GM18508 (cell line): ENCODE measurements around the gene SPACA5.
"Not testable (repeated sequence)": the region's sequence is repeated elsewhere in the genome, so short reads cannot be mapped to it uniquely, and the experiment has no call there.

Experiments
- ATAC-seq: cut with Tn5 transposase; IDR thresholded peaks from one replicate; pipeline ENCODE4 v1.9.1; 2021; ENCODE audit warnings: moderate number of reproducible peaks; ENCODE audit not compliant: insufficient read depth, unreplicated experiment

The SPACA5 gene

DNA sequence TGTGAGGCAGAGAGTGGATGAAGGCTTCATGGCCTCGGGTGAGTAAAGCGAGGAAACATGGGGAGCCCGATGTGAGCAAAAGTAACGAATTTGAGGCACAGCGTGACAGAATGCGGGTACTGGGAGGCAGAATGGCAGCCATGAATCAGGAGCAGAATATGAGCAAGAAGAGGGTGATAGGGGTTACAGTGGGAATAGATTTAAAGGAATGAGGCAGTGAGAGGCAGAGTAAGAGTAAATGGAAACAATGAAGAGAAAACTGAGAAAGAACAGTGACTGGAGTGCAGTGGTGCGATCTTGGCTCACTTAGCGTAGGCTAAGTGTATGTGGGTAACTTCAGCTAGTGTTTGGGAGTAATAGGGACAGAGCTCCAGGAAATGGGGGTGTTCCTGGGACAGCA is at the start of gene SPACA5:
Gene SPACA5, plus strand, starts transcription at position 301 of the 400 bp plus-strand sequence. CDS start 815 bp downstream, outside the sequence.
- ATAC-seq: not testable (repeated sequence)

GRCh38 chrX:47958206-47958605 is 48.6 kb upstream of the SPACA5 start:
- ATAC-seq: not testable (repeated sequence)

- no peak for ATAC-seq
These were observed 47.9 kb upstream of the SPACA5 start for GRCh38 chrX:47958761-47959342.

- ATAC-seq: no peak
These were observed 46.4 kb upstream of the SPACA5 start for GRCh38 chrX:47960406-47960805.

- not testable (repeated sequence) for ATAC-seq
These were observed 45.0 kb upstream of the SPACA5 start for GRCh38 chrX:47961830-47962229.

GRCh38 chrX:47965526-47965925 is 41.3 kb upstream of the SPACA5 start:
- not testable (repeated sequence) for ATAC-seq

GRCh38 chrX:47973235-47973634 is 33.6 kb upstream of the SPACA5 start:
- no peak for ATAC-seq

- no peak for ATAC-seq
These were observed 30.3 kb upstream of the SPACA5 start for GRCh38 chrX:47976254-47977151.

GRCh38 chrX:47991263-47992094 is 15.3 kb upstream of the SPACA5 start:
- no peak for ATAC-seq

GRCh38 chrX:47992095-47992380 is 14.8 kb upstream of the SPACA5 start:
- ATAC-seq: no peak

GRCh38 chrX:47992669-47993068 is 14.1 kb upstream of the SPACA5 start:
- no peak for ATAC-seq

DNA sequence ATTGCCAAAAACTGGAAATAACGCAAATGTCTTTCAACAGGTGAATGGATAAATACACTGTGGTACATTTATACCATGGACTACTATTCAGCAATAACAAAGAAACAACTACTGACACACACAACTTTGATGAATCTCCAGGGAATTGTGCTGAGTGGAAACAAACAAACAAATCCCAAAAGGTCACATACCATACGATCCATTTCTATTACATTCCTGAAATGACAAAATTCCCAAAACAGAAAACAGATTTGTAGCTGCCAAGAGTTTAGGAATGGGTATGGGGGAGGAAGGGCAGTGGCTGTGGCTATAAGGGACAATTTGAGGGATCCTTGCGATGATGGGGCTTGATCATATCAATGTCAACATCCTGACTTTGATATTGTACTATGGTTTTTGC is 5.5 kb upstream of the SPACA5 start:
- ATAC-seq: no peak

GRCh38 chrX:48002319-48002718 is 4.5 kb upstream of the SPACA5 start:
- no peak for ATAC-seq

DNA sequence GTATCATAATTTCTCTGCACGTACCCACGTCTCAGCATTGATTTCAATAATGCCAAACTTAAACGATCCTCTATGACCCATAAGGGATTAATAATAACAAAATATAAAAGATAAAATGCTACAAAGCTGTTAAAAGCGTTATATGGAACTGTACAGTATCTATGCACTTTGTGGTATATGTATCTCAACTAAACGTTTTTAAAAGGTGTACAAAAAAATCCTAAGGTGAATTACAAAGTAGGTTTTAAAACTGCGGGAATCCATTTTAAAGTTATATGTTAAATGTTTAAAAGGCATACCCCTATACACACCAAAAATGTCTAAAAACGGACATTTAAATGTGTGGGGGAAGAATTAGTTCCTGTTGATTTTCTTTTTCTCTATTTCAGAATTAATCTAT is 3.9 kb upstream of the SPACA5 start:
- ATAC-seq: no peak

DNA sequence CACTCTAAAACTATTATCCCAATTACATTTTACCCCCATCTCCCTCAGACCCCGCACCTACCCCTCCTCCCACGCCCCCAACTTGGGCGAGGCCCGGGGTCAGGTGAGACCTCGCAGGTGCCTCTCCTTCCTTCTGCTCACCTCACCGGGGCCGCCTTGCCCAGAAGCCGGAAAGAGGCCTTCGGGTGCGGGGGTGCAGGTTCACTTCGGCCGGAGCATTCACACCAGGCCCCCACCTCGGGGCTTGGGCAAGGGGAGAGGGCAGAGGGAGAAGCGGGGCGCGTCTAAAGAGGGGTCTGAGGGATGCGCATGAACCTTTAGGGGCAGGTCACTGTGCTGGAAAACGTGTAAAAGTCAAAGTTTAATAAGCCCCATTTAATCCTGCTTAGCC is 3.4 kb upstream of the SPACA5 start:
- ATAC-seq: no peak

- peak; percentile 77 for ATAC-seq
These were observed 2.9 kb upstream of the SPACA5 start, which contains the start of gene ZNF182 for GRCh38 chrX:48003758-48004457. ZNF182 (minus strand) TSS chrX:48003989; CDS start chrX:48002609, 1,380 bp downstream.

DNA sequence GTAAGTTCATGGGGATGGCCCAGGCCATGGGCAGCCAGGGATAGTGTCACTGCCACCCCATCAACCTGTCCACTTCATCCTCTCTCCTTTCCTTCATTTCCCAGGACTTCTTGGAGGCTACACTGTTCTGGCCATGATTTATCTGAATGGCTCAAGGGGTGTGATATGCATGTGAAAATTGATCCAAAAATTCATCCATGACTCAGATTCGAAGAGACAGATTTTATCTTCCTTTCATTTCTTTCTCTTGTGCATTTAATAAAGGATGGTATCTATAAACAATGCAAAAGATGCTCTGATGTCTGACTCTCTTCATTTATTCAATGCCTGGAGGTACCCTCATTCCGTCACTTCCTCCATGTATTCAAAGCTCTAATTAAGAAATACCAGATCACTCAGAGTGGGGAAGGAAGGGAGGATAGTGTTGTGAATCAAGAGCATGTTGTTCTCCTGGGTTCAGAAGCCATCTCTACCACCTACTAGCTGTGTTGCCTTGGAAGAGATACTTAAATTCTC is 2.7 kb downstream of the SPACA5 start:
- ATAC-seq: not testable (repeated sequence)

DNA sequence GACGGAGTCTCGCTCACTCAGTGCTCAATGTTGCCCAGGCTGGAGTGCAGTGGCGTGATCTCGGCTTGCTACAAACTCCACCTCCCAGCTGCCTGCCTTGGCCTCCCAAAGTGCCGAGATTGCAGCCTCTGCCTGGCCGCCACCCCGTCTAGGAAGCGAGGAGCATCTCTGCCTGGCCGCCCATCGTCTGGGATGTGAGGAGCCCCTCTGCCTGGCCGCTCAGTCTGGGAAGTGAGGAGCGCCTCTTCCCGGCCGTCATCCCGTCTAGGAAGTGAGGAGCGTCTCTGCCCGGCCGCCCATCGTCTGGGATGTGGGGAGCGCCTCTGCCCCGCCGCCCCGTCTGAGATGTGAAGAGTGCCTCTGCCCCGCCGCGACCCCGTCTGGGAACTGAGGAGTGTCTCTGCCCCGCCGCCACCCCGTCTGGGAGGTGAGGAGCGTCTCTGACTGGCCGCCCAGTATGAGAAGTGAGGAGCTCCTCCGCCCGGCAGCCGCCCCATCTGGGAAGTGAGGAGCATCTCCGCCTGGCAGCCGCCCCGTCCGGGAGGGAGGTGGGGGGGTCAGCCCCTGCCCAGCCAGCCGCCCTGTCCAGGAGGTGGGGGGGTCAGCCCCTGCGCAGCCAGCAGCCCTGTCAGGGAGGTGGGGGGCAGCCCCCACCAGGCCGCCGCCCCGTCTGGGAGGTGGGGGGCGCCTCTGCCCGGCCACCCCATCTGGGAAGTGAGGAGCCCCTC is 10.0 kb downstream of the SPACA5 start:
- not testable (repeated sequence) for ATAC-seq

DNA sequence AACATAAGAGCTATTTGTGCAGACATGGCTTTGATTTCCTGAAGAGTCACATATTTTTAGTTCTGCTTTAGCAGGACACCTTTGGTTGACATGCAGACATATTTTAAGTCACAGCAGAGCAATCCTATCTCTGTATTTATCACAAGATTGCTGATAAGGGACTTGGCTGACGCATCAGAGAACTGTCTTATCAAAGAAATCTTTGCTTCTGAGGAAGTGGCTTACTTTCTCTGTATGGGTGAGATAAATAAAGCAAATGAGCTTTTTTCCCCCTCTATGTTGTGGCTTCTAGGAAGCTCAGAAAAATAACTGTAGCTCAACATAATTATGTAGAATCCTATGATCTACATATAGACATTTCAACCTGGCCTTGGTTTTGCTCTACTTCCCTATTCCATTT is 13.1 kb downstream of the SPACA5 start:
- not testable (repeated sequence) for ATAC-seq
